Posterior vena cava (tissue), 2 donors: ENCODE measurements around the gene WIPF1. TPM values are rescaled to one million over a fixed set of nuclear protein-coding genes. Genes with fewer than 3 reads are reported as not detected.

ENCODE experiments used
- DNase-seq: peaks from one replicate; pipeline ENCODE4 v3.0.0-alpha.2; 2020; ENCODE audit warnings: low spot score
- intact Hi-C, 2 donors: fragments of 100-400 bp; cut with DNase I; formaldehyde crosslinking; loops; one replicate each; pipeline versions ENCODE4 v1.14.1 to v1.14.2; 2022 to 2023
- long read RNA-seq, 2 donors: library from polyadenylated mRNA; unstranded; transcript quantifications; one replicate each; pipeline ENCODE4 v2.0.0, GENCODE V29; 2020 to 2021
- total RNA-seq, 2 donors: library from RNA; stranded (reverse); fragmentation: NEBNext Ultra II Directional; extraction: Animal tissue kit (Norgen Biotek cat#: 25700); gene quantifications; one replicate each; pipeline ENCODE4 v1.2.1, GENCODE V29; 2021
- donor health status: DM: yes; HTN: yes; CAD: no.
- donor health status: DM: yes; HTN: yes; CAD: no.

Gene WIPF1
- total RNA-seq, result 10 to 100 TPM; 59.9 to 65.1 TPM
- long read RNA-seq, donor 1, partial matches to known transcripts, result 9 of 19 reads
- long read RNA-seq, donor 1, other reads (novel, unspliced or antisense), result 10 of 19 reads
- long read RNA-seq, donor 2, partial matches to known transcripts, result 2 of 11 reads
- long read RNA-seq, donor 2, other reads (novel, unspliced or antisense), result 4 of 11 reads

GRCh38 chr2:174597345-174598047 lies at the start of gene WIPF1:
WIPF1 (minus strand) TSS chr2:174597804; CDS start chr2:174585573, 12,231 bp downstream.
- DNase-seq, result no peak
- intact Hi-C loops, result no loop called here

- no peak for DNase-seq
- intact Hi-C loops, result no loop called here
Observed at GRCh38 chr2:174645296-174645695, 47.7 kb upstream of the WIPF1 start.

GRCh38 chr2:174644406-174644805 lies 46.8 kb upstream of the WIPF1 start:
- intact Hi-C loops, result no loop called here
- no peak for DNase-seq

GRCh38 chr2:174643356-174643755 lies 45.8 kb upstream of the WIPF1 start:
- intact Hi-C loops, result no loop called here
- no peak for DNase-seq

- intact Hi-C loops, result no loop called here
- no peak for DNase-seq
Observed at GRCh38 chr2:174641168-174641567, 43.6 kb upstream of the WIPF1 start.

- DNase-seq, result no peak
- intact Hi-C loops, result no loop called here
Observed at GRCh38 chr2:174636987-174637386, 39.4 kb upstream of the WIPF1 start.

GRCh38 chr2:174635776-174636404 lies 38.3 kb upstream of the WIPF1 start:
- intact Hi-C loops, result no loop called here
- no peak for DNase-seq

- intact Hi-C loops, result no loop called here
- no peak for DNase-seq
Observed at GRCh38 chr2:174635015-174635593, 37.5 kb upstream of the WIPF1 start.

GRCh38 chr2:174634130-174635014 lies 36.8 kb upstream of the WIPF1 start:
- intact Hi-C loops, result no loop called here
- DNase-seq, result no peak

- DNase-seq, result no peak
- intact Hi-C loops, result no loop called here
Observed at GRCh38 chr2:174633623-174633930, 36.0 kb upstream of the WIPF1 start.

- no peak for DNase-seq
- intact Hi-C loops, result no loop called here
Observed at GRCh38 chr2:174632841-174633622, 35.4 kb upstream of the WIPF1 start.

GRCh38 chr2:174631009-174631981 lies 33.7 kb upstream of the WIPF1 start:
- intact Hi-C loops, result no loop called here
- no peak for DNase-seq

GRCh38 chr2:174630107-174630506 lies 32.5 kb upstream of the WIPF1 start:
- DNase-seq, result no peak
- intact Hi-C loops, result no loop called here

GRCh38 chr2:174629506-174629905 lies 31.9 kb upstream of the WIPF1 start:
- intact Hi-C loops, result no loop called here
- no peak for DNase-seq

- DNase-seq, result no peak
- intact Hi-C loops, result no loop called here
Observed at GRCh38 chr2:174628528-174629169, 31.0 kb upstream of the WIPF1 start.

- intact Hi-C loops, result no loop called here
- DNase-seq, result no peak
Observed at GRCh38 chr2:174627216-174627615, 29.6 kb upstream of the WIPF1 start.

GRCh38 chr2:174624895-174625430 lies 27.4 kb upstream of the WIPF1 start:
- no peak for DNase-seq
- intact Hi-C loops, result no loop called here
